HFFc6 (cell line): ENCODE data around the gene FAM222B. TPM values are rescaled to one million over a fixed set of nuclear protein-coding genes. Genes with fewer than 3 reads are reported as not detected.

Experiments
- DNase-seq: peaks from one replicate; pipeline ENCODE4 v3.0.0-alpha.2; 2018
- H3K27ac Mint-ChIP-seq: 2 replicates; pipeline ENCODE4 v1.8.0; 2020; ENCODE audit warnings: mild to moderate bottlenecking, mixed read lengths
- H3K27me3 Mint-ChIP-seq: 2 replicates; pipeline ENCODE4 v1.8.0; 2021; ENCODE audit warnings: mild to moderate bottlenecking, moderate library complexity, mixed read lengths; ENCODE audit not compliant: insufficient read depth
- H3K36me3 Mint-ChIP-seq: 2 replicates; pipeline ENCODE4 v1.8.0; 2021; ENCODE audit warnings: low read depth, mixed read lengths
- H3K4me1 Mint-ChIP-seq: 2 replicates; pipeline ENCODE4 v1.8.0; 2020; ENCODE audit warnings: low read depth, mixed read lengths
- H3K4me3 Mint-ChIP-seq: 2 replicates; pipeline ENCODE4 v1.8.0; 2020; ENCODE audit warnings: mild to moderate bottlenecking, moderate library complexity, mixed read lengths
- H3K9me3 Mint-ChIP-seq: 2 replicates; pipeline ENCODE4 v1.8.0; 2020; ENCODE audit warnings: mild to moderate bottlenecking, mixed read lengths
- CTCF ChIP-seq: fragments of 200-600 bp; sonication (generic); IDR thresholded peaks from 2 replicates; pipeline ENCODE4 v1.5.0; 2021; ENCODE audit warnings: antibody characterized with exemption, mild to moderate bottlenecking
- total RNA-seq, 6 experiments: library from RNA; stranded (reverse); fragmentation: NEBNext Ultra II Directional; extraction: Animal tissue kit (Norgen Biotek cat#: 25700); gene quantifications; 2 replicates in 1 of 6; 3 replicates in 5 of 6; pipeline ENCODE4 v1.2.3, GENCODE V29; 2021

The FAM222B gene
- total RNA-seq, 6 experiments from 2014 or later, result 14.5 to 17.2 (median 16.6) TPM

- Mint-ChIP-seq H3K4me1 (peaks cover under 1% of the 10 kb centered on the region; the same call in 1 of the 2 replicates), H3K27me3 (no peaks in the 10 kb centered on the region; the same call in 1 of the 2 replicates), H3K36me3 (peaks cover 5% of the 10 kb centered on the region; the same call in 1 of the 2 replicates), H3K27ac (no peak overlapping the region), H3K9me3 (no peaks in the 10 kb centered on the region), H3K4me3 (no peak overlapping the region)
- TF ChIP-seq CTCF, result no peak
- no peak for DNase-seq
These were observed 45.4 kb upstream of the FAM222B start for GRCh38 chr17:28887871-28888471.

GRCh38 chr17:28885951-28886350 is 43.4 kb upstream of the FAM222B start:
- no peak overlapping the region for H3K27ac Mint-ChIP-seq
- H3K4me3 Mint-ChIP-seq, result no peak overlapping the region
- no peaks in the 10 kb centered on the region; the same call in 1 of the 2 replicates for H3K27me3 Mint-ChIP-seq
- H3K4me1 Mint-ChIP-seq, result no peaks in the 10 kb centered on the region
- no peak for DNase-seq
- no peaks in the 10 kb centered on the region for H3K9me3 Mint-ChIP-seq
- H3K36me3 Mint-ChIP-seq, result peaks cover 6% of the 10 kb centered on the region; the same call in 1 of the 2 replicates
- TF ChIP-seq CTCF, result no peak

GRCh38 chr17:28885363-28885762 is 42.8 kb upstream of the FAM222B start:
- Mint-ChIP-seq H3K4me1 (no peaks in the 10 kb centered on the region), H3K9me3 (no peaks in the 10 kb centered on the region), H3K27ac (no peak overlapping the region), H3K27me3 (no peaks in the 10 kb centered on the region; the same call in 1 of the 2 replicates), H3K36me3 (peaks cover 6% of the 10 kb centered on the region; the same call in 1 of the 2 replicates), H3K4me3 (no peak overlapping the region)
- no peak for DNase-seq
- TF ChIP-seq CTCF, result no peak

GRCh38 chr17:28883967-28884702 is 41.5 kb upstream of the FAM222B start:
- H3K27me3 Mint-ChIP-seq, result no peaks in the 10 kb centered on the region; the same call in 1 of the 2 replicates
- no peak for DNase-seq
- H3K4me1 Mint-ChIP-seq, result peaks cover 1% of the 10 kb centered on the region
- H3K4me3 Mint-ChIP-seq, result no peak overlapping the region
- no peak for TF ChIP-seq CTCF
- H3K36me3 Mint-ChIP-seq, result peaks cover 11% of the 10 kb centered on the region; the same call in 1 of the 2 replicates
- no peak overlapping the region for H3K27ac Mint-ChIP-seq
- H3K9me3 Mint-ChIP-seq, result no peaks in the 10 kb centered on the region

GRCh38 chr17:28882154-28882895 is 39.7 kb upstream of the FAM222B start:
- DNase-seq, result no peak
- H3K4me3 Mint-ChIP-seq, result no peak overlapping the region
- H3K27ac Mint-ChIP-seq, result no peak overlapping the region
- peaks cover 14% of the 10 kb centered on the region for H3K4me1 Mint-ChIP-seq
- H3K27me3 Mint-ChIP-seq, result no peaks in the 10 kb centered on the region; the same call in 1 of the 2 replicates
- H3K9me3 Mint-ChIP-seq, result no peaks in the 10 kb centered on the region
- peaks cover 11% of the 10 kb centered on the region; the same call in 1 of the 2 replicates for H3K36me3 Mint-ChIP-seq
- TF ChIP-seq CTCF, result no peak
